Melanocyte of skin (primary cell): Measurements from ENCODE around the gene MOCS3. TPM values are rescaled to one million over a fixed set of nuclear protein-coding genes. Genes with fewer than 3 reads are reported as not detected.

Source experiments
- total RNA-seq, 2 donors: library from RNA; depleted of rRNA; stranded (reverse); fragments of >200 nt; gene quantifications; 2 replicates each; pipeline ENCODE4 v1.2.3, GENCODE V29; 2012

The MOCS3 gene
- total RNA-seq: 10 to 100 TPM in 1 of 2 donors, 1 to 10 TPM in 1; 9.6 to 13.0 TPM

GRCh38 chr20:50958615-50959542, at the start of gene MOCS3:
MOCS3 (plus strand) TSS chr20:50958818; CDS start chr20:50958843, 25 bp downstream.

GRCh38 chr20:50931306-50932015, 27.2 kb upstream of the MOCS3 start, which contains the start of gene ADNP:
ADNP (minus strand) TSS chr20:50931437; CDS start chr20:50903996, 27,441 bp downstream.

GRCh38 chr20:50957798-50958614, 612 bp upstream of the MOCS3 start, which contains the start of gene DPM1:
DPM1 (minus strand) TSS chr20:50958532; CDS start chr20:50958523, 9 bp downstream.

Other genes starting within 250 kb of the MOCS3 start
- gene PARD6B, start 227.2 kb upstream of the MOCS3 start, total RNA-seq: 1 to 10 TPM in 1 of 2 donors, under 1 TPM in 1; 0.34 to 1.7 TPM
- 1 to 10 TPM; 6.0 to 6.2 TPM for gene BCAS4, start 163.8 kb upstream of the MOCS3 start, total RNA-seq
- gene ADNP, start 27.4 kb upstream of the MOCS3 start, total RNA-seq: 10 to 100 TPM; 24.1 to 35.0 TPM
- gene DPM1, start 286 bp upstream of the MOCS3 start, total RNA-seq: 10 to 100 TPM; 40.3 to 59.3 TPM
- 1 to 10 TPM; 1.4 to 3.7 TPM for gene KCNG1, start 64.3 kb downstream of the MOCS3 start, total RNA-seq